Fibroblast of upper back skin (primary cell): Measurements from ENCODE around the gene PRKN.

Experiments
- DNase-seq: peaks from one replicate; pipeline ENCODE4 v3.0.0-alpha.2; 2013

The PRKN gene

DNA sequence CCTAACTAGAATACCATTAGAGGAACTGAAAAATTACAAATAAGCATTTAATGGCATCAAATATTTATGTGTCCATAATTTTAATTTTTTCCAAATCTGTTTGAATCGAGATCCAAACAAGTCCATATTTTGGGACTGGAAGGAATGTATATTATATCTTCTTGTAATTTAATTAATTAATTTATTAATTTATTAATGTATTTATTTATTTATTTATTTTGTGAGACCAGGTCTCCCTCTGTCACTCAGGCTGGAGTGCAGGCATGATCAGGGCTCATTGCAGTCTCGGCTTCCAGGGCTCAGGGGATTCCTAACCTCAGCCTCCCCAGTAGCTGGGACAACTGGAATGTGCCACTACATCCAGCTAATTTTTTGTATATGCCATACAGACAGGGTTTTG lies 453.6 kb downstream of the PRKN start:
- DNase-seq, result no peak

DNA sequence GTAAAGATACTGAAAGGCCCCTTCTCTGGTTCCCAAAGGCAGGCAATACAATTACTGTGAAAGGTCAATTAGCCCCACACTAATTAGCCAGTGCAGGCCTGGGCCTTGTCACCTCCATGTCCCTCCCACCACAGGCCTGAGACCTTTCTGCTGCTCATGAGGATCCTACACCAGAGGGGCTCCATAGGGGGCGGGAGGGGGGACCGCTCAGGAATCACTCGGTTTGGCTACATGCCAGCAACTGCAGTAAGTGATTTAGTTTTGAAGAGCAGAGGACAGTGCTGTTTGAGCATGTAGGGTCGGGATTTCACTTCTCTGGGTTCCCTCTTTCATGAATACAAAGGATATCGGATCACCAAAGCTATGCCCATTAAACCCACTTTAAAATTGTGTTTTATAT lies 455.6 kb downstream of the PRKN start:
- no peak for DNase-seq

DNA sequence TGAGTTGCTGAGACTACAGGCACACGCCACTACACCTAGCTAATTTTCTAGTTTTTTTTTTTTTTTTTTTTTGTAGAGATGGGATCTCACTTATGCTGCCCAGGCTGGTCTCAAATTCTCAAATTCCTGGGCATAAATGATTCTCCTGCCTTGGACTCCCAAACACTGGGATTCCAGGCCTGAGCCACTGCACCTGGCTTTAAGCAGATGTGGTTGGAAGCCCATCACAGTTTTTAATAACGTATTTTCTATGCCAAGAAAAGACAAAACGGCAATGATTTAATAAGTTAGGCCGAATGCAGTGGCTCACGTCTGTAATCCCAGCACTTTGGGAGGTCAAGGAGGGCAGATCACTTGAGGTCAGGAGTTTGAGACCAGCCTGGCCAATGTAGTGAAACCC lies 456.6 kb downstream of the PRKN start:
- no peak for DNase-seq

DNA sequence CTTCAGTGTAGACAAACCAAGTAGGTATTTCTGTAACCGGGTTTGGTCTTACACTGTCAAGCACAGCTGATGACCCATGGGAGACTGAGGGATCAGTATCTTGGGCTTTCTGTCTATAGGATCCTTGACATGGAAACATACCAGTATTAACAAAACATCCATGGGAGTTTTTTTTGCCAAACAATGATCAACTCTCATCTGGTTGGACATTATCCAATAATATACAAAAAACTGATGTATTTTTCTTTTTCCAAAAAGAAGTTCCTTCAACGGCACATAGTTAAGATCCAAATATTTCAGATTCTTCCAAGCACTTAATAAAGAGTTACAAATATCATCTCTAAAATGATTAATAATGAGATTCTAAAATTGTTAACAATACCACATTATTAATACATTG lies 459.9 kb downstream of the PRKN start:
- no peak for DNase-seq

DNA sequence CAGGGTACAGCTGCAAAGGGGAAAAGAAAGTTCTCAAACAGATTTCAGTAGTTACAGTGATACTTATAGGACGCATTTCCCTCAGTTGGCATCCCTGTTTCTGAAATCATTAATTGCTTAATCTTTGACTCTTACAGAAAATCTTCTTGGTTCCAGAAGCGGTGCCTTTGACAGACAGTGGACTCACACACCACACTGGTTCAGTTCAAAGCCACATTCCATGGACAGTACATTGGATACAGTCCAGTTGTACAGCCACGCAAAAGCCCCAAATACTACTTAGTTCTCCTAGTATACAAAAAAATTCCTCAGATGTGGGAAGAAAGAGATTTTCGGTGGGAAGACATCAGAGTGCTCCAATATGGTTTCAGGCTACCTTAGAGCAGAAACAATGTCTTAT lies 460.4 kb downstream of the PRKN start:
- no peak for DNase-seq

DNA sequence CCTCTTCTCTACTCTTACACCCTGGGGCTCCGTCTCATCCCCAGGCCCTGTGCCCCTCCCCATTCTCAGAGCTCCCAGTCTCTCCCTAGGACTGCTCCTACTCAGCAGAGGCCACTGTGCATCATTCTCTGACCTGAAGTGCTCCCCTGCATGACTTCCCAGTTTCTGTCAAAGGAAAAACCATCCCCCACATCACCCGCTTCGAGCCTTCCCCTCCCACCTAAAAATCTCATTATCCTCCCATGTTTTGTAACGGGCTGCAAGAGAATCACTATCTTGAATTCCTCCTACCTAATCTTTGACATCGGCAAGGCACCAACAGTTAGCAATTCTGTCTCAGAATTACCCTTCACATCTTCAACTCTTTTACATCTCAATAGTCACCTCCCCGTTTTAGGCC lies 463.0 kb downstream of the PRKN start:
- no peak for DNase-seq

DNA sequence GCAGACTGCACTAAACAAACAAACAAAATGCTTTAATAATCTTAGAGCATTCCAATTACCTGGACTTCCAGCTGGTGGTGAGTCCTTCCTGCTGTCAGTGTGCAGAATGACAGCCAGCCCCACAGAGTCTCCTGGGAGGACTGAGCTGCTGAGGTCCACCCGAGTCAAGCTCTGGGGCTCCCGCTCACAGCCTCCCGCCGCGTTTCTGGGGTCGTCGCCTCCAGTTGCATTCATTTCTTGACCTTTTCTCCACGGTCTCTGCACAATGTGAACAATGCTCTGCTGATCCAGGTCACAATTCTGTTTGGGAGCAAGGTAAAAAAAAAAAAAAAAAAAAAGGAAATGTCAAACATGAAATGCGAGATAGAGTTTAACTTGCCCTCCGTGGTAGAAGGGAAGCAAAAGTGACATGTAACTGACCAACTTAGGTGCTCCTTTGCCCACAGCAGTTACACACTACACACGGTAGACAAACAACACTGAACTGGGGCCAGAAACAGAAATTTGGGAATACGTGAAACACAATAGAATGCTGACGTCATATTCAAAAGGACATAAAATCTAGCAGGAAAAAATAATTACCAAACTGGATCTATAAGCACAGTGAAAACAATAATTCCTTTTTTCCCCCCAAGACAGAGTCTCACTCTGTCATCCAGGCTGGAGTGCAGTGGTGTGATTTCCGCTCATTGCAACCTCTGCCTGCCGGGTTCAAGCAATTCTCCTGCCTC lies 464.9 kb downstream of the PRKN start:
- DNase-seq, result no peak

DNA sequence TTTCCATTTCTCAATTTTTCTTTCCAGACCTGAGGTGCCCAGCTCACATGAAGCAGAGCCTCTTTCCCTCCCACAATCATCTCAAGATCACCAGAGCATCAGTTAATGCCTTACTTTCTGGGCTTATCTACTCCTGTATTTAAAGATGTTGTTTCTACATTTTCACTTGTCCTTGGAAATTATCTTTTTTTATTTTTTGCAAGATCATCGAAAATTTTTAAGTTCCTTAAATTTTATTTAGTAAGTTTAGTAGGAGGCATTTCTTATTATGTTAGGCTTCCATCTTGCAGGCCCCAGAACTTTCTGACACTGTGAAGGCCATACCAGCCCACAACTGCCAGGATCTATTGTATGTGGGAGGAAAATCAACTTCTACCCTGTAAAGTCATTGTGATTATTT lies 466.0 kb downstream of the PRKN start:
- no peak for DNase-seq

DNA sequence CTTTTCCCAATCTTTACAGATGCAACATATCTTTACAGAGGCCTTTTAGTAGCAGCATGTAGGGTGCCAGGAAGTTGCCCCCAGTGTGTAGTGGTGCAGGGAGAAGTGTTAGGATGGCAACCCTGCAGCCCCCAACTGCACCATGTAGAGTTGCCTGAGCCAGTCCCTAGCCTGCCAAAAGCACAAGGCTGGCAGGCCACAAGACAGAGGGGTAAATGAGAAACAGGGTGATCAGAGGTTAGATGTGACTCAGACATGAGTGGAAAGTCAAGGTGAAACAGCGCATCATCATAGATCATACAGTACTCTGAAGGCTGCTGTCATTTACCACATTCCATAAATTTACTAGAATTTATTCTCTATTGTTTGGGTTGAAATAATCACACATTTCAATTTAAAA lies 467.5 kb downstream of the PRKN start:
- no peak for DNase-seq

DNA sequence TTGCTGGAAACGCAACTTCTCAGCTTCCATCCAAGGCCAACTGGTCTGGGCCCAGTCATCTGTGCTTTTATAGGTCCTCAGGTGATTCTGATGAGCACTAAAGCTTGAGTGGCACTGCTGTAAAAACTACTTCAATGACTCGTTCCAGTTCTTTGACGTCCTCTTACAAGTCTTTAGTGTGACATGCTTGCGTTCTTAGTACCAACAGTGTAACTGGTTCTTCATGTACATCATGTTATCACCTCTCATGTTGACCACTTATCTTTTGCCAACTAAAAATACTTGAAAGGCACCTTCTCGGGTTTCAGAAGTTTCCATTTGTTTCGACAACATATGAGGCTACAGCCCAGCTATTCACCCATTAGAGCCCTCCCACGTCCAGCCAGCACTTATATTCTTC lies 468.9 kb downstream of the PRKN start:
- no peak for DNase-seq

DNA sequence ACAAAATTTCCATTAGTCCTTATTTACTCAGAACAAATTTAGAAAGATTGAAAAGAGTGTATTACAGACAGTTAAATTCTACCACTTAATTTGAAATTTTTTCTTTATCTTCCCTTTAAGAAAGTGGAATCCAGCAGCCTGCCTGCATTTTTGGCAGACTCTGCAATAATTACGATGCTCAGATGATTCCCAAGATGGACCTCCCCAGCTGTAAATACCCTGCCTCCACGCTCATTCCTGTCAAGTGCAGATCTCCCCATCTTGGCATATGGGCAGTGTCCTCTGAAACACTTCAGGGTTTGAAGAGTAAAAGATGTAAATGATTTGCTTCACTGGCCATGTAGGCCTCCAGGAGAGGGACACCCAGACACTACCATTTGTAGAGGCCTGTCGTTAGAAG lies 471.2 kb downstream of the PRKN start:
- no peak for DNase-seq

DNA sequence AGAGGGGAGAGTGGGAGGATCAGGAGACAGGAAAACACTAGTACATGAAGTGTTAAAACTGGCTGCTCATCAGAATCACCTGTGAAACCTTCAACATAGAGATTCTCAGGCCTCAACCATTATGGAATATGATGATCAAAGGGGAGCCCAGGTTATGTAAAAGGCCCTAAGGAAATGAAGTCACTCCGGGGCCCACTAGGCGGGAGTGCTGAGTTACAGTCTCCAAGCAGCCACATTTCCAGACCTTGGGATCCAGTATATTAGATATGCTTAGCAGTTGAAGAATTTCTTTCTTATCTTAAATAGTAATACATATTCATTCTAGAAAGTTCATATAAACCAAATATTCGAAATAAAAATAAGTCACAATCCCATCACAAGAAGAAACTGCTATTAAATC lies 476.3 kb downstream of the PRKN start:
- DNase-seq, result peak; percentile 3

DNA sequence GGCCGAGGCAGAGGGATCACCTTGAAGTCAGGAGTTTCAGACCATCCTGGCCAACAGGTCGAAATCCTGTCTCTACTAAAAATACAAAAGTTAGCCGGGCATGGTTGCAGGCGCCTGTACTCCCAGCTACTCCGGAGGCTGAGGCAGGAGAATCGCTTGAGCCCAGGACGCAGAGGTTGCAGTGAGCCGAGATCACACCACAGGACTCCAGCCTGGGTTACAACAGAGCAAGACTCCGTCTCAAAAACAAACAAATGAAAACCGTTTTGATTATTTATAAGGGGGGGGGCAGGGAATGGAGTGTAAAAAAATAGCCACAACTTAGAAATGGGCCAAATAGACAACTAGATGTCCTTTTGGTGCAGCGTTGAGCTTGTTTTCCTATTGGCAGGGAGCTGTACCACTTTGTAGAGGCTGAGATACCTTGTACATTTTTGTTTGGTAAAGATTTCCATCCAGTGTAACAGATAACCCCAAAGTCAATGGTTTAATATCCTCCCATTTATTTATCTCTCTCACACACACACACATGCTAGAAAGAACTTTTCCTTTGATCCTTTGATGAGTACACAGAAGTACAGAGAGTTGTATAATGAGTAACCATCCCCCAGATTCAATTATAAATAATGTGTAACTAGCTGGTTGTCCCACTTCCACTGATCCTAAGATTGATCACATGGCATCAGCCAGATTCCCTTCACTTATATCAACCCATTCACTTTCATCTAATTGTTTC lies 477.5 kb downstream of the PRKN start:
- DNase-seq, result no peak

DNA sequence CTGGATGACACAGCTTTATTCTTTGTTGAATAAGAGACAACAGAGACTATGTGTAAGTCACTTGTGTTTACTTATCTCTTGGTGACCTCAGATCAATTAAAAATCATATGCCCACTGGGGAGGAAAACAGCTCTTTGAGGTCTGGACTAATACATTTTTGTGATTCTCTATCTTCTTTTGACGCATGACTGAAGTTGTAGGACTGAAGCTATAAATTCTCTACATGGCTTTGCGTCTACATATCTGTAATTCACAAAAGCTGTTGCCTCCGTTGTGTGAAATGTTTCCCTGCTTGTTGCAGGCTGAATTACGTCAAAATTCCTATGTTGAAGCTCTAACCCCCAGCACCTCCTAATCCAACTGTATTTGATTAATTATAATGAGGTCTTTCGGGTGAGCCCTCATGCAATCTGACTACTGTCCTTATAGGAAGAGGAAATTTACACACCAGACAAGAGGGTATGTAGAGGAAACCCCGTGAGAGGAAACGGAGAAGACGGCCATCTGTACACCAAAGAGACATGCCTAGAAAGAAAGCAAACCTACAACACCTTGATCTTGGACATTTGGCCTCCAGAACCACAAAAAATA lies 481.6 kb downstream of the PRKN start:
- DNase-seq, result peak; percentile 14

DNA sequence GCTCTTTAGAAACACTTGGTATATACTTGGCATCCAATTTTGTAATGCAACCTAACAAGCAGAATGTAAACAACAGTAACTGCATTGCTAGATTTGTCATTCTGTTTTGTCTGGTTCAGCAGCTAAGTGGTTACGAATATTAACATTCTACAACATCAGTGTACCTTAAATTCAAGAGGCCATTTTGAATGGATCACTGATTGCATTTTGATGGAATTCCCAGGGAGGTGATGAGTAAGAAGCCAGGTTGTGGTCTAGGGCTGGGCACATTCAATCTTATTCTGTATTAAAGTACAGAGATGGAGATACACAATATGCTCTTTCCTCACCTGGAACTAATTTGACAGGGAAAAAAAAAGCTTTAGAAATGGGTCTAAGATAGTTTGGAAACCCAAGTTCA lies 483.5 kb downstream of the PRKN start:
- no peak for DNase-seq

DNA sequence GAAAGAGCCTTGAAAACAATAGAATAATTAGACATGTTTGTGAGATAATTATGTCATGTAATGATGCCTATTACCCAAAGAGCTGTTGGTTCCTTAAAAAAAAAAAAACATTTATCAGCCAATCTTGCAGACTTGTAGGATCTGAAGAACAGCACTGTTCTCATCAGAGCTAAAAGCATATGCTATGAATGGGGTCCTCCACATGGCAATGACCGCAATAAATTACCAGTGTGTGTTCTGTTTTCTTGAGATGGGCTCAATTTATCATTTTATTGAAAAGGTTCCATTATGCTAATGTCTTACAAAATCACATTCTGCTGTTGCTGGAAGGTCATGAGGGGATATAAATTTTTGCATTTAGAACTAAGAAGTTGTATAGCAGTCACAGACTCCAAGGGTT lies 484.7 kb downstream of the PRKN start:
- no peak for DNase-seq

DNA sequence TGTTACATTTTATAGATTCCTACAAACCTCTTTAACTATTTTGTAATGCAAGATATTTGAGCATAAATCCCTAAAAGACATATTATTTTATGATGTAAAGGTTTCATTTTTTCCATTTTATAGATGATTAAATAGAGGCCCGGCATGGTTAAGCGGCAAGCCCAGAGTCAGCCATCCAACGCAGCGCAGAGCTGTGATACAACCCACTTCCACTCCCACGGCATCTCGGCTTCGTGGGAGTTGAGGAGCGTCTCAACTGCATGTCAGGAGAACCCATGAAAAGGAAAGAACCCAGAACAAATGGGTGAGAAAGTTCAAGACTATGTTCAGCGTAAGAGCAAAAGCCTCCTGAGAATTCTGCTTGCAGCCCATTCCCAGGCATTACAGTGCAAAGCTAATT lies 488.2 kb downstream of the PRKN start:
- no peak for DNase-seq

DNA sequence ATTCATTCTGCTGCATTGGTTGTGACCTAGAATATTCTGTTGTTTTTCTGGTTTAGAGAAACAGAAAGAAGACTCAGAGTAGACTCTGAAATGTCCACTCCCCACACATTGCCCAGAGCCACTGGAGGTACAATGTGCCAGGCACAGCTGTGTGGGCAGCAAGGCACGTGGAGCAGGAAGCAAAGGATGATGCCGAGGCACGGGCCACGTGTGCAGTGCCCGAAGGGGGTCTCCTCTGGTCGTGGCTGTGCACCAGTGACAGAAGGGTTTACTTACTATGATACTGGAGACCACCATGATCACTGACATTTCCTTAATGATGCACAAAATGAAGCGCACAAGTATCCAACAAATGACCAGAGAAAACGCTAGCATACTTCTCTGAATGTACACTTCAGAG lies 488.9 kb downstream of the PRKN start:
- DNase-seq, result no peak

DNA sequence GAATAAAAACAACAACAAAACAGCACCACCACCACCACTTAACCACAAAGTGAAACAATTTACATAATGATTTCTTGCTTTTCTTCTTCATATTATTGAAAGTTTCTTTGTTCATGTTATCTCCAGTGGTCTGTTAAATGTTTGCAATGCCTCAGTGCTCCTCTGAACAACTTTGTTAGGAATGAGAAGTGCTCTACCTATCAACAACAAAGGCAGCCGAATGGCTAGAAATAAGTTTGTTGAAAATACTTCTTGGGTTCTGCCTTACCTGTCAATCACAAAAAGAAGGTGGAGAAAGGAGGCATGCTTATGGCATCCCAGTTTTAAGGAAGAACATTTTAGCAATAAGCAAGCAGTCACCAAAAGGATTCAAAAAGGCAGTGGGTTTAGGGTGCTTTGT lies 490.2 kb downstream of the PRKN start:
- DNase-seq, result no peak

DNA sequence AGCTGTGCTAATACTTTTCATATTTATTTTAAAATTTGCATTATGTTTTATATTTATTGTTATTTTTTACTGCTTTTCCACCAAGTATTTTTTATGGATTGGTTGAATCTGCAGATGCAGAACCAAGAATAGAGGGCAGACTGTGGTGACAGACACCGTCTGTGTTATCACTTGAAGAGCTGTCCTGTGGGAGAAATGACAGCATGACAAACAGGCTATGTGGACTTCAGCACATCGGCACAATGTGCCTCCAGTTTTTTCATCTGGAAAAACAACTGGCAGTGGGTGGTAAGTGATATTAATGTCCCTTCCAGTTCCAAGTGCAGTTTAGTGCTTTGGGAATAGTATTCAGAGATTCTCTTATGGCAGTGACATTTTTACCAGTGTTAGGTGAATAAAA lies 492.9 kb downstream of the PRKN start:
- no peak for DNase-seq

DNA sequence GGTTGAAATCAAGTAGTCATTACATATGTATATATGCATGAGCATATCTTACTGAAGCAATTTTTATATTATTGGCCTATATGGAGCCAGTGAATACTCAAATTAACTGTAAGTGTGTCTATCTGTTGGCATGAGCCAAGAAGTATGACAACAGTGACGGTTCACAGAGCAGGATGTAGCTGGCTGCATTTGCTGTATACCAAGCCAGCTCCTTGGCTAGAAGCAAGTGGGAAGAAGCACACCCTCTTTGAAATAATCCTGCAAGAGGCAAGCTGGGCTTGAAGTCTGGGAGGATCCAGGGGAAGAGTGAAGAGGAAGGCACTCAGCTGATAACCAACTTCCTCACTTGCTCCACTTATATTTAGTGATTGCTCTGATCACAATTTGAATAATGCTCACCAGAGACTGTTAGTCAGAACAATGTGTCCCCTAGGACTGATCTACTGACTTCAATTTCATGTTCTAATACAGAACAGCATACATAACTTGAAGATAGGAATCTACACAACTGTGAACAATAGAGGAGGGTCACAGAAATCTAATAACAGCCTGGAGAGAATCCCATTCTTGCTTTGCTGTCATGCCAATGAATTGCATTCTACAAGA lies 497.3 kb downstream of the PRKN start:
- DNase-seq, result no peak

DNA sequence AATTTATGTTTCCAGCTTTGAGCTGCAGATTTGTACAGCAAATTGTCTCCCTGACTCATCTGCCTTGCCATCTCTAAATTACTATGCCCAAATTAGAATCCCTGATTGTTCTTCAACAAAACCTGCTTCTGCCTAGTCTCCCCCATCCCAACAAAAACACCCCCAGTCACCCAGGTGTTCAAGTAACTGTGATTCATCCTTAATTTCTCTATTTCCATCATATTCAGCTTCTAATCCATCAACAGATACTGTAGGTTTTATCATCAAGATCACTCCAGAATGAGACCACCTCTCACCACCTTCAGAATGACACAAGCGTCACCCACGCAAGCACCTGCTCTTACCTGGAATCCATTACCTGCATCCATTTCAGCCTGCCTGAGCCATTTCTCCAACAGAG lies 498.5 kb downstream of the PRKN start:
- DNase-seq, result no peak

DNA sequence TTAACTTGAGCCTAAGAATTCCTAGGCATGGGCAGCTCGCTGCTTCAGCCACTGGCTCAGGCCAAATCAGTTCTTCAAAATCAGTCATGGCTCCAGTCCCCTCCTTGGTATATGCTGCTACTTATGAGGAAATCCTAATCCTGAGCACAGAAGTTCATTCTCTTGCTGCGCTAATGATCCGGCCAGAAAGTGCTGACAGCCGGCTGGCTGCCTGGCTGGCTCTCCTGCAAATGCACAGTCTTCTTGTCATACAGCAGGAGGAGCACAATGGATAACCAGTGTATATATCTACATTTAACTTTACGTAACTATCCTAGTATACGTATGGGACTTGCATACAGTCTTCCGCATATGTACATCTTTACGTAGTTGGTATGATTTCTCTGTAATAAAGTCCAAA lies 500.8 kb downstream of the PRKN start:
- no peak for DNase-seq

DNA sequence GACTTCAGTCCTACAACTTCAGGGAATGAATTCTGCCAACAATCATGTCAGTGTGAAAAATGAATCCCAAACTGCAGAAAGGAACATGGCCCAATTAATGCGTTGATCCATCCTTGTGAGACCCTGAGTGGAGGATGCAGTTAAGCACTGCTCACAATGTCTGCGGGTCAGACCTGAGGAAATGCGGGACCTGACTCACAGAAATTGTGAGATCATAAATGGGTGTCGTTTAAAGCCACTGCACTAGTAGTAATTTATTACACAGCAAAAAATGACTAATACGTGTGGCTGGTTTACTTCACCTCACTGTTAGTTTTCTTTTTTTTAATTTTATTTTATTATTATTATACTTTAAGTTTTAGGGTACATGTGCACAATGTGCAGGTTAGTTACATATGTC lies 505.0 kb downstream of the PRKN start:
- DNase-seq, result no peak
